HG03097 (cell line): ENCODE data around the gene MIA3.
"Not testable (repeated sequence)": the region's sequence is repeated elsewhere in the genome, so short reads cannot be mapped to it uniquely, and the experiment has no call there.

Source experiments
- ATAC-seq: cut with Tn5 transposase; IDR thresholded peaks from one replicate; pipeline ENCODE4 v1.9.1; 2021; ENCODE audit not compliant: unreplicated experiment, low FRiP score

The MIA3 gene

DNA sequence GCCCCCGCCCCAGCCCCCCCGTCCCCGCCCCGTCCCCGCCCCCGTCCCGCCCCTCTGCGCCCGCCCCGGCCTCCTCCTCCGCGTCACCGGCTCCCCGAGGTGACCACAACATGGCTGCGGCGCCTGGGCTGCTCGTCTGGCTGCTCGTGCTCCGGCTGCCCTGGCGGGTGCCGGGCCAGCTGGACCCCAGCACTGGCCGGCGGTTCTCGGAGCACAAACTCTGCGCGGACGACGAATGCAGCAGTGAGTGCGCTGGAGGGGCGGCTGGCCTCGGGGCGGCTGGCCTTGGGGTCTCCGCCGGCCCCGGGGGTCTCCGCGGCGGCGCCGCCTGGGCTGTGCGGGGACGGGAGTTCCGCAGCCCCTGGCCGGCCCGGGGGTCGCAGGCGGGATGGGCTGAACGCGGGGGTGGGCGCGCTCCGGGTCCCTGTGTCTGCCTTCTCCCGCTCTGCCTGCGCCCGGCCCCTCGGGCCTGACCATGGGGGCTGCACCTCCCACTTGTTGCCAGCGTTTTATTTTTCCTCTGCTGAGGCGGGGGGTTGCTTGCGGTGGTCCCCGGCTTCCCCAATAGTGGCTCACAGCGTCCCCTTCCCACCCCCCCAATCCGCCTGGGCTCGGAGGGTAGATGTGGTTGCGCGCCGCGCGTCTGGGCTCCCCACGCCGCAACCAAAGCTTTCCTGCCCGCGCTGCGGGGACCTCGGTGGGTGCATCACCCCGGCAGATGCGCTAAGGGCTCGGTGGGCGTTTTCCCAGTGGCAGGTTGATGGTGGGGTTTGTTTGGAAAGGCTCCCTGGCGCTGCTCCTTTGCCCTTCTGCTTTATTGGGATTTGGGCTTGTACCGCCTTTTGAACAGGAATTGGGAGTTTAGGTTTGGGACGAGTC, at the start of gene MIA3:
MIA3 (plus strand) TSS at position 97 of the 879 bp plus-strand sequence; CDS start at position 111, 14 bp downstream.
- peak; percentile 42 for ATAC-seq

GRCh38 chr1:222570837-222571236, 47.1 kb upstream of the MIA3 start:
- no peak for ATAC-seq

DNA sequence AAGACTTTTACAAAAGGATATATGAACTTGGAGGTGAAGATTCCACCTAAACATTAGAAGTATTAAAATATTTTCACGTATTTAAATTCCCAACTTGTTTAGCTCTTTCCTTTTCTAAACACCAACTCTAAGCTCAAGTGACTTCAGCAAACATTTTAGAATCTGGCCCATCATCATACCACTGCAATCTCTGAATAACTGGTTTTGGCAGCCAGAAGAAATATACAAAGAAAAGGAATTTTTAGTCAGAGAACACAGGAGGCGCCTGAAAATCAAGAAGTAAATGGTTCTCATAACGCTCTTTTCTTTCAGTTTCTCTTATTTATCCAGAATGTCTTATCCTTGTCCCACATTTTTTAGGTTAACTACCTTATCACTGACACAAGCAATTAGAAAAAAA, 38.6 kb upstream of the MIA3 start:
- no peak for ATAC-seq

DNA sequence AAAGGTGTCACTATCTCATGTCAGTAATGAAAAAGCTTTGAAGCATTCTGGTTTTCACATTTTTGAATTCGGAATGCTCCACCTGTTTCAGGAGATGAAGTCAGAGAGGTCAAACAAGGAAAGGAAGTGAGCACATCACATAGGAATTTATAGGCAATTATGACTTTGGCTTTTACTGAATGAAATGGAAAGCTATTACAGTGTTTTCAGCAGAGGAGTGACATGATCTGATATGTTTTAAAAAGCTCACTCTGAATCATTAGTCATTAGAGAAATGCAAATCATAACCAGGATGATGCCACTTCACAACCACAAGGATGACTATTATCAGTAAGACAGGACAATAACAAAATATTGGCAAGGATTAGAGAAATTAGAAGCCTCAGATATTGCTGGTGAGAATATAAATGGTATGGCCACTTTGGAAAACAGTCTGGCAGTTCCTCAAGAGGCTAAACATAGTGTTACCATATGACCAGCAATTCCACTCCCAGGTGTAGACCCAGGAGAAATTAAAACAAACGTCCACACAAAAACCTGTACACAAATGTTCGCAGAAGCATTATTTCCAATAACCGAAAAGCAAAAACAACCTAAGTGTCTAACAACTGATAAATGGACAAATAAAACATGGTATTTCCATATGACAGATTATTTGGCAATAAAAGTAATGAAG, 35.7 kb upstream of the MIA3 start:
- ATAC-seq, result no peak

GRCh38 chr1:222583079-222583478, 34.8 kb upstream of the MIA3 start:
- peak; percentile 92 for ATAC-seq

DNA sequence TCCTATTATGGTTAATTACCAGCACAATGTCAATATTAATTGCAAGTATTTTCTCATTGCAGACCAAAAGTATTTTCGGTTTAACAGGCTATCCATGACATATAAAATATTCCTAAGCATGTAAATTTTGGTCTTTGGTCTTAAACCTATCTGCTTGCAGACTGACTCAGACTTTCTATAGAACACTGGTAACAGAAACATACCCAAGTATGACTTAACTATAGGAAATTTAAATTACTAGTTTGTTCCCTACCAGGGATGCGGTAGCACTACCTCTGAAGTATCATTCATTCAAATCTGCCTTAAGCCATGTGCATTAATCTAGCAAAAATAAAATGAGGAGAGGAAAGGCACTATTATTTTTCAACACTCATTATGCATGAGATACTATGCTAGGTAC, 31.1 kb upstream of the MIA3 start:
- ATAC-seq, result no peak

DNA sequence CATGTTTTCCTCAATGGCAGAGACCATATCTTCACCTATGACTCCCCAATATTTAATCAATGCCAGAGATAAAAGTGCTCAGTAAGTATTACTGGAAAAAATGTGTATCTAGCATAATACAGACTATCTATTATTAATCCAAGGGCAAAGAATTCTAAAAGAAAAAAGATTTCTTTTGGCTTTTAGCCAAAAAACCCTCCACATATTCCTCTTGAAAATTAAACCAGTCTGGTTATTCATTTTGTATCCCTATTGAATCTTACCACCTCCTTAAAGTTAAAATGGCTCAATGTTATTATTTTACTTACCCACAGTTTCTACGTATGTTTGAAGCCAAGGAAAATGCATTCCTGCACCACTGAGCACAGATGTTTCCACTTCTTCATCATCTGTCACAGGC, 29.8 kb upstream of the MIA3 start:
- no peak for ATAC-seq

GRCh38 chr1:222589462-222590302, 28.2 kb upstream of the MIA3 start, which contains the start of gene TAF1A:
Gene TAF1A (minus strand): TSS chr1:222589933.
- peak; percentile 98 for ATAC-seq

DNA sequence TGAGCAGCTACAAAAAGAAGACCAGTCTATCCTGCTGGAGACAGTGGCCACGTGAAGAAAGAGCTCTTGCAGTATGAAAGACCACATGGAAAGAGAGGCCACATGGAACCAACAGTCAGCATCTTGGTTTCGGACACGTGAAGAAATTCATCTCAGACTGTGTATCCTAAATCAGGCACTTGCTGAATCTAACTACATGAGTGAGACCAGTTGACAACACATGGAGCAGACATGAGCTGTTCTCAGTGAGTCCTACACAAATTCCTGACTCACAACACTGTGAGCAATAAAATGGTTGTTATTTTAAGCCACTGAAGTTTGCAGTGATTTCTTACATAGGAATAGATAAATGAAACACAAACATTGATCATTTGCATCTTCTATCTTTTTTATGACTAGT, 25.7 kb upstream of the MIA3 start:
- ATAC-seq, result no peak

DNA sequence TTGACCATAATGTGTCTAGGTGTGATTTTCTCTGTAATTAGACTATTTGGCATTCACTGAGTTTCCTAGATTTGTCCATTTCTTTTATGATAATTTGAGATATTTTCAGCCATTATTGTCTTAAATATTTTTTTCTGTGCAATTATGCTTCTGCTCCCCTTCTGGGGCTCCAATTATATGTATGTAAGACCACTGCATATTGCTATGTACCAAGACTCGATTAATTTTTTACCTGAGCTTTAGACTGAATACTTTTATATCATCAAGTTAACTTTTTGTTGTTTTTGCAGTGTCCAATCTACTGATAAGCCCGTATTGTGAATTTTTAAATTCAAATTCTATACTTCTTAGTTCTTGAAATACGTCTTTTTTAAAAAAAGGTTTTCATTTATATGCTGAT, 23.1 kb upstream of the MIA3 start:
- ATAC-seq, result no peak

GRCh38 chr1:222596696-222597095, 21.2 kb upstream of the MIA3 start:
- no peak for ATAC-seq

DNA sequence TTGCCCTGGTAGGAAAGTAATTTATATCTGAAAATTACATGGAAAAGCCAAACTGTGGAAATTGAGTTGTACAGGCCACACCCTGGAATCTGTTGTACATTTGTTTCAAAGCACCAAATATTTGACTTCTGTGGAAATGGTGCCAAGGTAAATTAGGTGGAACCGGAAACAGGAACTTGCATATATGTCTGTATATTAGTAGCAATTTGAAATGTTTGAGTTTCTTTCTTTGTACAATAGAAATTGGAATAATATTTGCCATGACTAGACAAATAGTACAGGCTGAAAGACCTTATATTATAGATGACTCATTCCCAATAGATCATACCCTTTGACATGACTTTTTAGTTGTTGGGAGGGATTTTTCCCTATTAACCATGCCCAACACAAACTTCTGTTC, 17.6 kb upstream of the MIA3 start:
- no peak for ATAC-seq

DNA sequence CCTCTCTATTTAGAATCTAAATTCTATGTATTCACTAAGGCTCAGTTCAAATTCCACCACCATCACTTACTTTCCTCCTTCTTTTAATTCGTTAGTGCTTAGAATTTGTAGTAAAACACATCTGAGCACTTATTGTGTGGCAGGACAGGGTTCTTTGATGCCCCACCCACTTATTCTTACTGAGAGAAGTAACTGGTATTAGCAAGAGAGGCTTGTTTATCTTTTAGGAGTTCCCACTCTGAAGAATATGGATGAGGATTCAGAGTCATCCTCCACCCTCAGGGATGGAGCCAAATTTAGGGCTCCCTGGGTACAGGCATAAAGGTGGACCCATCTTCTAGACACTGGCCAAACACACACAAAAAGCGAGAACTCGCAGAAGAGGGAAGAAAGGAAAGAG, 16.6 kb upstream of the MIA3 start:
- no peak for ATAC-seq

GRCh38 chr1:222606757-222607156, 11.1 kb upstream of the MIA3 start:
- ATAC-seq, result no peak

- not testable (repeated sequence) for ATAC-seq
These were observed 8.8 kb upstream of the MIA3 start for GRCh38 chr1:222609111-222609510.

GRCh38 chr1:222610728-222611127, 7.2 kb upstream of the MIA3 start:
- no peak for ATAC-seq

- ATAC-seq, result no peak
These were observed 4.3 kb upstream of the MIA3 start for GRCh38 chr1:222613627-222614026.

DNA sequence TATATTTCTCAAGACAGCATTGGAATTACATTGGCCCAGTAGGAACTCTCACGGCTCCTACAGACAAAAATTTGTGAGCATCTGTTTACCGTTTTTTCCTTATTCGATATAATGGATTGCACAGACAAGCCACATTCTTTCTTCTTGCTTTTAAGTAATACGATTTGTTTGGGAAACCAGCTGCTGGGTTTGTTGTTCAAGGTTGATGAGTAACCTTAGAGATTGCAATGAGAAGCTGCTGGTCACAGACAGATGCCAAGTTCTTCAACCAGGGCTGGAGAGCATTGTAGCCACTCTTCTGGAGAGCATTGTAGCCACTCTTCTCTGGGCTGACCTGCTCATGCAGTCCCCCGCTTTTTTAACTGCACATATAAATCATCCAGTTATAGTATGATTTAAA, 1.4 kb upstream of the MIA3 start:
- ATAC-seq, result no peak

- ATAC-seq, result peak; percentile 74
These were observed 438 bp upstream of the MIA3 start for GRCh38 chr1:222617367-222617951.

DNA sequence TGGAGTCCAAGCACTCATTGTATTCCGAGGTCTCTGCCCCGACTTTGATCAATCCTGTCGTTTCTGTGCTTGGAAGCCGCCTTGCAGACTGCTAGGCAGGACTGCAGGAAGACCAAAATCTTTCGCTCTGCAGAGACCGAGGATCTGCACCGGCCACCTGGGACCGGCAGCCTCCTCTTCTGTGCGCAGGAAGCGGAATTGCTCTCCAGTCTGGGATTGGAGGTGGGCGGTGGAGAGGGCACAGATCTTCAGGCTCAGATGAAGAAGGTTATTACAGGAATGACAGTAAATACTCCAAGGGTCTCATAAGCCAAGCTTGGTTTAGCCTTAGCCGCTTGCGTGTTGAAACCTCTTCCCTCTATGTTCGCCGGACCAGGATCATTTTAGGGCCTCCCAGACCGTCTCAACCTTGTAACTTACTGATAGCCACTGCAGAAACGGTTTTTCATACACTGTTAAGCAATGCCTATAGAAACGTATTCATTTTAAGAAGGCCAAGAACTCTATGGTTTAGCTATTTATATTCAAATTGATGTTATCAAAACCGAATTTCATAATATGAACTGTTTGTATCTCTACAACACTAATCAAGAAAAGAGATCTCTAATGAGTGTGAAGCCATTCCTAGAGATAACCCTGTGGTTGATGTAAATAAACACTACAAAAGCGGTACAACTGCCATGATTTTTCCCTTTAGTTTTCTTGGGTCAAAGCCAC, 1.1 kb downstream of the MIA3 start:
- ATAC-seq, result no peak
